Measurements from ENCODE around the gene RTL10. TPM values are rescaled to one million over a fixed set of nuclear protein-coding genes. Genes with fewer than 3 reads are reported as not detected.

Gene RTL10
- total and polyA plus RNA-seq, 10 of the 15 experiments (the other 5 are each of a cell fraction or from before 2014, with no cell fraction given) = 5.3 to 18.1 (median 10.3) TPM

DNA sequence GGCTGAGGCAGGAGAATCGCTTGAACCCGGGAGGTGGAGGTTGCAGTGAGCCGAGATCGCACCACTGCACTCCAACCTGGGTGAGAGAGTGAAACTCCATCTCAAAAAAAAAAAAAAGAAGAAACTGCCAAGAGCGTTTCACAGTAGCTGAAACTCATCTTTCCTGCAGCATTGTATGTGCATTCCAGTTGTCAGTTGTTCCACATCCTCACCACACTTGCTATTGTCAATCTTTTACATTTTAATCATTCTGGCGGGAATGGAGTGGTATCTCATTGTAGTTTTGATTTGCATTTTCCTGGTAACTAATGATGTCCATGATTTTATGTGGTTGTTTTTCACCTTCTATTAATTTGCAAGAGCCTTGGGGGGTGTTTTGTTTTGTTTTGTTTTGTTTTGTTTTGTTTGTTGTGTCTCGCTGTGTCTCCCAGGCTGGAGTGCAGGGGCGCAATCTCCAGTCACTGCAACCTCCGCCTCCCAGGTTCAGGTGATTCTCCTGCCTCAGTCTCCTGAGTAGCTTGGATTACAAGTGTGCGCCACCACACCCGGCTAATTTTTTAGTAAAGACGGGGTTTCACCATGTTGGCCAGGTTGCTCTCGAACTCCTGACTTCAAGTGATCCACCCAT is 8.1 kb upstream of the RTL10 start:
- no TSS peak for BruUV-seq (replicated peaks)
- no peak for FAIRE-seq
- no peak for DNase-seq (ENCODE audit: low read depth, low spot score)
- ATAC-seq = no peak
- no peaks in the 10 kb centered on the region for H3K27me3 ChIP-seq (replicated peaks in 1 of 2; ENCODE audit: control insufficient read depth in 2 of 2, insufficient read depth in 2 of 2, low read length in 1 of 2)
- H3K79me2 ChIP-seq (ENCODE audit: control insufficient read depth, insufficient read depth, low read length) = no peaks in the 10 kb centered on the region; the same call in 1 of the 2 replicates
- H2AFZ ChIP-seq (ENCODE audit: control insufficient read depth, low read depth, low read length) = no peak overlapping the region
- H3K4me2 ChIP-seq (ENCODE audit: control insufficient read depth, insufficient read depth) = no peak overlapping the region
- WGBS (ENCODE audit: insufficient coverage, insufficient replicate concordance, low lambda C conversion rate, missing lambda C conversion rate) = 89% methylated on average over 13 of the region's 13 CpGs
- no peaks in the 10 kb centered on the region for H3K4me1 ChIP-seq (ENCODE audit: control insufficient read depth, insufficient read depth, low read length)
- no peak overlapping the region for H3K9ac ChIP-seq (ENCODE audit: control insufficient read depth, insufficient read depth, low read length)
- H4K20me1 ChIP-seq (ENCODE audit: control insufficient read depth, insufficient read depth) = no peaks in the 10 kb centered on the region
- TF ChIP-seq CBX5 (IDR thresholded peaks at IDR 0.05; ENCODE audit: low read depth) = no peak
- TF ChIP-seq, protein P1, sequence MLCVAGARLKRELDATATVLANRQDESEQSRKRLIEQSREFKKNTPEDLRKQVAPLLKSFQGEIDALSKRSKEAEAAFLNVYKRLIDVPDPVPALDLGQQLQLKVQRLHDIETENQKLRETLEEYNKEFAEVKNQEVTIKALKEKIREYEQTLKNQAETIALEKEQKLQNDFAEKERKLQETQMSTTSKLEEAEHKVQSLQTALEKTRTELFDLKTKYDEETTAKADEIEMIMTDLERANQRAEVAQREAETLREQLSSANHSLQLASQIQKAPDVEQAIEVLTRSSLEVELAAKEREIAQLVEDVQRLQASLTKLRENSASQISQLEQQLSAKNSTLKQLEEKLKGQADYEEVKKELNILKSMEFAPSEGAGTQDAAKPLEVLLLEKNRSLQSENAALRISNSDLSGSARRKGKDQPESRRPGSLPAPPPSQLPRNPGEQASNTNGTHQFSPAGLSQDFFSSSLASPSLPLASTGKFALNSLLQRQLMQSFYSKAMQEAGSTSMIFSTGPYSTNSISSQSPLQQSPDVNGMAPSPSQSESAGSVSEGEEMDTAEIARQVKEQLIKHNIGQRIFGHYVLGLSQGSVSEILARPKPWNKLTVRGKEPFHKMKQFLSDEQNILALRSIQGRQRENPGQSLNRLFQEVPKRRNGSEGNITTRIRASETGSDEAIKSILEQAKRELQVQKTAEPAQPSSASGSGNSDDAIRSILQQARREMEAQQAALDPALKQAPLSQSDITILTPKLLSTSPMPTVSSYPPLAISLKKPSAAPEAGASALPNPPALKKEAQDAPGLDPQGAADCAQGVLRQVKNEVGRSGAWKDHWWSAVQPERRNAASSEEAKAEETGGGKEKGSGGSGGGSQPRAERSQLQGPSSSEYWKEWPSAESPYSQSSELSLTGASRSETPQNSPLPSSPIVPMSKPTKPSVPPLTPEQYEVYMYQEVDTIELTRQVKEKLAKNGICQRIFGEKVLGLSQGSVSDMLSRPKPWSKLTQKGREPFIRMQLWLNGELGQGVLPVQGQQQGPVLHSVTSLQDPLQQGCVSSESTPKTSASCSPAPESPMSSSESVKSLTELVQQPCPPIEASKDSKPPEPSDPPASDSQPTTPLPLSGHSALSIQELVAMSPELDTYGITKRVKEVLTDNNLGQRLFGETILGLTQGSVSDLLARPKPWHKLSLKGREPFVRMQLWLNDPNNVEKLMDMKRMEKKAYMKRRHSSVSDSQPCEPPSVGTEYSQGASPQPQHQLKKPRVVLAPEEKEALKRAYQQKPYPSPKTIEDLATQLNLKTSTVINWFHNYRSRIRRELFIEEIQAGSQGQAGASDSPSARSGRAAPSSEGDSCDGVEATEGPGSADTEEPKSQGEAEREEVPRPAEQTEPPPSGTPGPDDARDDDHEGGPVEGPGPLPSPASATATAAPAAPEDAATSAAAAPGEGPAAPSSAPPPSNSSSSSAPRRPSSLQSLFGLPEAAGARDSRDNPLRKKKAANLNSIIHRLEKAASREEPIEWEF (IDR thresholded peaks at IDR 0.05; ENCODE audit: insufficient replicate concordance, low read depth, low read length) = no peak
- no peak for TF ChIP-seq RAD51 (IDR thresholded peaks at IDR 0.05)
- TF ChIP-seq ETV6 (conservative IDR thresholded peaks at IDR 0.05 in 1 of 2, IDR thresholded peaks at IDR 0.05 in 1 of 2; ENCODE audit: borderline replicate concordance in 1 of 2, low read depth in 1 of 2) = no peak
- no peak for TF ChIP-seq MAX (IDR thresholded peaks at IDR 0.05; ENCODE audit: low read depth, low read length)
- no peak for TF ChIP-seq YBX1 (IDR thresholded peaks at IDR 0.05)
- RAD21 ChIA-PET (ENCODE audit: unreplicated experiment) = no interaction called here
- CTCF ChIA-PET = no interaction called here
- SMC1A ChIA-PET (ENCODE audit: uncharacterized antibody, unreplicated experiment) = no interaction called here
- intact Hi-C loops (cut with micrococcal nuclease; ENCODE audit: unreplicated experiment) = no loop called here
- no peaks in the 10 kb centered on the region for H3K36me3 ChIP-seq (ENCODE audit: control insufficient read depth in 2 of 2, insufficient read depth in 2 of 2, low read length in 1 of 2)
- POLR2A ChIA-PET = no interaction called here
- no peaks in the 10 kb centered on the region for H3K9me3 ChIP-seq (replicated peaks; ENCODE audit: control insufficient read depth, insufficient read depth, low read length)
- in situ Hi-C loops (cut with MboI) = no loop called here
- no peak overlapping the region for H3K4me3 ChIP-seq
- H3K27ac ChIP-seq (ENCODE audit: control insufficient read depth, insufficient read depth) = no peak overlapping the region
